ENCODE measurements around the gene ERMN.

Gene ERMN

GRCh38 chr2:157312866-157313486 lies 12.6 kb downstream of the ERMN start:
- no peak for DNase-seq (ENCODE audit: low read depth in 1 of 2, low spot score in 1 of 2)
- TF ChIP-seq GABPA (IDR thresholded peaks at IDR 0.05; ENCODE audit: low read depth) (no peak), REST (IDR thresholded peaks at IDR 0.05; ENCODE audit: insufficient replicate concordance, low read depth) (no peak), POLR2AphosphoS5 (IDR thresholded peaks at IDR 0.05; ENCODE audit: low read depth) (no peak), SPI1 (IDR thresholded peaks at IDR 0.05; ENCODE audit: borderline replicate concordance, low read depth) (no peak), CTCF (IDR thresholded peaks at IDR 0.05; ENCODE audit: insufficient read depth, low read length) (no peak)
- Histone ChIP-seq H3K27ac (replicated peaks) (no peak overlapping the region), H3K4me3 (replicated peaks; ENCODE audit: insufficient read depth, low read length) (no peak overlapping the region), H3K27me3 (ENCODE audit: insufficient read depth, poor library complexity, severe bottlenecking) (peaks cover 5% of the 10 kb centered on the region)

- DNase-seq (ENCODE audit: low read depth in 1 of 2, low spot score in 1 of 2), result no peak
- Histone ChIP-seq H3K4me3 (replicated peaks; ENCODE audit: insufficient read depth, low read length) (no peak overlapping the region), H3K27ac (replicated peaks) (no peak overlapping the region), H3K27me3 (ENCODE audit: insufficient read depth, poor library complexity, severe bottlenecking) (no peaks in the 10 kb centered on the region)
- no peak for TF ChIP-seq GABPA (IDR thresholded peaks at IDR 0.05; ENCODE audit: low read depth)
- no peak for TF ChIP-seq CTCF (IDR thresholded peaks at IDR 0.05; ENCODE audit: insufficient read depth, low read length)
Observed at GRCh38 chr2:157311706-157312105, 13.9 kb downstream of the ERMN start.

GRCh38 chr2:157309878-157310277 lies 15.7 kb downstream of the ERMN start:
- TF ChIP-seq CTCF (IDR thresholded peaks at IDR 0.05; ENCODE audit: insufficient read depth, low read length), result no peak
- DNase-seq (ENCODE audit: low read depth in 1 of 2, low spot score in 1 of 2), result no peak
- H3K27me3 ChIP-seq (ENCODE audit: insufficient read depth, poor library complexity, severe bottlenecking), result no peaks in the 10 kb centered on the region
- H3K4me3 ChIP-seq (replicated peaks; ENCODE audit: insufficient read depth, low read length), result no peak overlapping the region
- no peak overlapping the region for H3K27ac ChIP-seq (replicated peaks)

GRCh38 chr2:157307021-157307420 lies 18.6 kb downstream of the ERMN start:
- H3K27me3 ChIP-seq (ENCODE audit: insufficient read depth, poor library complexity, severe bottlenecking), result peaks cover 6% of the 10 kb centered on the region
- H3K4me3 ChIP-seq (replicated peaks; ENCODE audit: insufficient read depth, low read length), result no peak overlapping the region
- DNase-seq (ENCODE audit: low read depth in 1 of 2, low spot score in 1 of 2), result no peak
- H3K27ac ChIP-seq (replicated peaks), result no peak overlapping the region
- TF ChIP-seq CTCF (IDR thresholded peaks at IDR 0.05; ENCODE audit: insufficient read depth, low read length) (no peak), REST (IDR thresholded peaks at IDR 0.05; ENCODE audit: insufficient replicate concordance, low read depth) (no peak), SPI1 (IDR thresholded peaks at IDR 0.05; ENCODE audit: borderline replicate concordance, low read depth) (no peak), POLR2AphosphoS5 (IDR thresholded peaks at IDR 0.05; ENCODE audit: low read depth) (no peak), GABPA (IDR thresholded peaks at IDR 0.05; ENCODE audit: low read depth) (no peak)
